ENCODE measurements around the gene SVBP.
"Not testable (repeated sequence)": the region's sequence is repeated elsewhere in the genome, so short reads cannot be mapped to it uniquely, and the experiment has no call there.

Gene SVBP

DNA sequence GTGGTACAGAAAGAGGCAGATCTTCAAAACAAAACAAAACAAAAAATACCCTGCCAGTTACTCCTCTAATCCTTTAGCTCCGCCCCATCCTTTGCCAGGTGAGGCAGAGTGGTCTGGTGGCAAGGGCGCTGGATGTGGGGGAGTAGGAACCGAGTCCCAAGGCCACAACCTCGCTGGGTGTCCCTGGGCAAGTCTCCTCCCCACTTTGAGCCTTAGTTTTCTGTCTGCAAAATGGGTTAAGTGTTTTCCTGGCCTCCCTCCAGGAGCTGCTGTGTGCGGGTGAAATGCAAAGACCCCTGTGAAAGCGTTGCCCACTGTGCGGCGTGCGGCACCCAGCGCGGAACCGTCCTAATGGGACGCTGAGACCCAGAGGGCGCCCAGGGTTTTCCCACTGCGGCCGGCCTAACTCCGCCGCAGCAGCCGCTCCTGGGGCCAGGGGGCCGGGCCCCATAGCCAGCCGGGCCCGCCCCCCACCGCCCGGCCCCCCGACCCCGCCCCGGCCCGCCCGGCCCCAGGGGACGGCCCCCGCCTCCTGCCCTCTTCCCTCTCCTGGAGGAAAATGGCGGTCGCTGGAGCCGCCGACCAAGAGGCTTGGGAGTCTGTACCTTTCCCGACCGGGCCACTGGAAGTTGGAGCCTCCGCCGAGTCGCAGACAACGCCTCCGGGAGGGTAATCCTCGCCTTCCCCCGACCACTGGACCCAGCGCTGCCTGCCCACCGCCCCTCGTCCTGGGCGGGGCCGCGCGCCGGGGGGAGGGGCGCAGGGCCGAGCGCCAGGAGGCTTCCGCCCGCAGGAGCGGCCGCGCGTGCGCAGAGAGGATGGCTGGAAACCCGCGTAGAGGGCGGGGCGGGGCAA, at the start of gene SVBP, which contains the start of gene ERMAP:
SVBP (minus strand) TSS at position 813 of the 855 bp plus-strand sequence. CDS start 853 bp downstream, outside the sequence.
ERMAP (plus strand) TSS at position 538 of the 855 bp plus-strand sequence. CDS start 13,327 bp downstream, outside the sequence.
- DNase-seq (ENCODE audit: low read depth) = peak; percentile 89

- no peak for DNase-seq (ENCODE audit: low read depth)
Observed at GRCh38 chr1:42866549-42866948, 49.4 kb upstream of the SVBP start.

DNA sequence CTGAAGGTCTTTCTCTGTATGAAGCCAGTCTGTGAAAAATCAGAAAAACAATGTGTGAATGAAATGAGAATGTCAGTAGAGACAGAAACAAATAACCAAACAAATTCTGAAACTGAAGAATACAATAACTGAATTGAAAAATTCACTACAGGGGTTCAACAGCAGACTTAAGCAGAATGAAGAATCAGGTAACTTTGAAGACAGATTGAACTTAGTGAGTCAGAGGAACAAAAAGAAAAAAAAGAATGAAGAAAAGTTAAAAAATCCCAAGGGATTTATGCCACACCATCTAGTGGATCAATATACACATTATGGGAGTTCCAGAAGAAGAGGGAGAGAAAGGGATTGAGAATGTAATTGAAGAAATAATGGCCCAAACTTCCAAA, 43.8 kb upstream of the SVBP start:
- no peak for DNase-seq (ENCODE audit: low read depth)

- DNase-seq (ENCODE audit: low read depth) = no peak
Observed at GRCh38 chr1:42860339-42861013, 43.3 kb upstream of the SVBP start.

- not testable (repeated sequence) for DNase-seq (ENCODE audit: low read depth)
Observed at GRCh38 chr1:42859366-42859765, 42.2 kb upstream of the SVBP start.

GRCh38 chr1:42856554-42856953, 39.4 kb upstream of the SVBP start:
- not testable (repeated sequence) for DNase-seq (ENCODE audit: low read depth)

DNA sequence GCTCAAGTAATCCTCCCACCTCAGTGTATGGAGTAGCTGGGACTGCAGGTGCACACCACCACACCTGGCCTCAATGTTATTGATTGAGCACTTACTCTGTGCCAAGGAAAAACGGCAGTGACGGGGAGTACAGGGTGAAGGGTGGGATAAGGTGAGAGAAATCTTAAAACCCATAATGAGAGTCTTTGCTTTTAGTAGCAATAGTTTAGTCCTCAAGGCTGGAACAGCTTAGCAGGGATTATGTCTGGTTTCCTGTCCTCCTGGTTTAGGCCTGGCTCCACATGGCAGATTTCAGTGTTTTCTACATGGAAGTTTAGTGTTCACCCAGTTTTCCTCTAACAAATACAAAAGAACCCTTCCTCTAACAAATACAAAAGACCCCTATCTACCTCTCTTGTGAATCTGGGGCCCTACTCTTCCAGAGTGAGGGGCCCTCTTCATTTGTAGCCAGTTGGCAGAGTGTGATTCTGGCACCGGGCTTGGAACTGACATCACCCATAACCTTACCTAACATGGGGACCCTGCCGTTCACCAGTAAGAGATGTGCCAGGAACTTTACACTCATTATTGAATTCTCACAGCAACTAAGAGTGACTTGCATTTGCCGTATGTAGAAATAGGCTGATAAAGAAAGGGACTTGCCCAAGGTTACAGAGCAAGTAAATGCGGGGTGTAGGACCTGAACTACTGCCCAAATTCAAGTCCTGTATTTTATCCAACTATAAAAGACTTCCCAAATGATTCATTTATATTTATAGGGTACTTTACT, 36.1 kb upstream of the SVBP start:
- no peak for DNase-seq (ENCODE audit: low read depth)

DNA sequence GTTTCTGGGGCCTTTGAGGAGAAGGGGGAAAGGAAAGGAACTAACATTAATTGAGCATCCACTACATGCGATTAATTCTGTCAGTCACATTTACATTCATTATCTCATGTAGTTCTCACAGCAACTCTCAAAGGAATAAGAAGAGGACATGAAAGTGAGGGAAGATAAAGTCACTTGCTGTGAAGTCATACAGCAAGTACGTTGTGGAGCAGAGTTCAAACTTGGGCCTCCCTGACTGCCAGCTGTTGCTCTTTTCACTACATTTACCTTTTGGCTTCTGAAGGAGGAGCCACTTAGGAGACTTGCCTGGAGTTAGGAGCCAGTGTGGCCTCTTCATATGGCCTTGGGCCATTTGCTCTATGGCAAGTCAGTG, 35.4 kb upstream of the SVBP start:
- DNase-seq (ENCODE audit: low read depth) = peak; percentile 7

DNA sequence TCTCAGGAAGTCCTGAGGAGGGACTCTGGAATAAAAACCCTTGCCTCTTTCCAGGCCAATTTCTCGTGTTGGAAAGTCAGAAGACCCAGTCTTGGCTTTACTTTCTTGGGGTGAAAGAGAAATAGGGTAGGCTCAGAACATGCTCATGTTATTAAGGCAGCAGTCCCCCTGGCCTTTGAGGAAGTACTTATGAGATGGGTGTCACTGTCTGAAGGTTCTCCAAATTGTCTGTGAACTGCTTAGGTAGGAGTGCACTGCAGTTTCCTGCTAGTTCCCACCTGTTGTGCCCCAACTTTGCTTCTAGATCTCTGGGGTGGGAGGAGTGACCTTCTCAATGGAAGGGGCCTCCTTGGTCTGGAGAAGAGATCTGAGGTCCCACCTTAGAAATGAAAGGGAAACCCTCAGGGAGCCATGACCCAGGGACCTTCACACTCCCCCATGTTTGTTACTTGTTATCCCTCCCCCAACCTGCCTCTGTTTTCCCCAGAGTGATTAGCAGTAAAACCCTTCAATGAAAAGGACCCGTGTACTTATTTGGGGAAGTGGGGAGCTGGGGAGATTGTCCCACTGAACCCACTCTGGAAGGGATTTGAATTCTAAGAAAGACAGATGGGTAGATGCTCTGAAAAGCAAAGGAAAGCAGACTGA, 34.9 kb upstream of the SVBP start:
- DNase-seq (ENCODE audit: low read depth) = no peak

GRCh38 chr1:42851420-42851819, 34.2 kb upstream of the SVBP start:
- no peak for DNase-seq (ENCODE audit: low read depth)

GRCh38 chr1:42849944-42850343, 32.7 kb upstream of the SVBP start:
- no peak for DNase-seq (ENCODE audit: low read depth)

GRCh38 chr1:42848823-42849537, 31.8 kb upstream of the SVBP start:
- peak; percentile 38 for DNase-seq (ENCODE audit: low read depth)

GRCh38 chr1:42847721-42848460, 30.7 kb upstream of the SVBP start:
- no peak for DNase-seq (ENCODE audit: low read depth)

- no peak for DNase-seq (ENCODE audit: low read depth)
Observed at GRCh38 chr1:42847111-42847595, 30.0 kb upstream of the SVBP start.

GRCh38 chr1:42846257-42847110, 29.3 kb upstream of the SVBP start, which contains the start of gene ZNF691:
Gene ZNF691, plus strand, starts transcription at chr1:42846613. Its CDS starts 3,046 bp downstream, at chr1:42849659.
- DNase-seq (ENCODE audit: low read depth) = peak; percentile 98

- no peak for DNase-seq (ENCODE audit: low read depth)
Observed at GRCh38 chr1:42845866-42846256, 28.7 kb upstream of the SVBP start.

DNA sequence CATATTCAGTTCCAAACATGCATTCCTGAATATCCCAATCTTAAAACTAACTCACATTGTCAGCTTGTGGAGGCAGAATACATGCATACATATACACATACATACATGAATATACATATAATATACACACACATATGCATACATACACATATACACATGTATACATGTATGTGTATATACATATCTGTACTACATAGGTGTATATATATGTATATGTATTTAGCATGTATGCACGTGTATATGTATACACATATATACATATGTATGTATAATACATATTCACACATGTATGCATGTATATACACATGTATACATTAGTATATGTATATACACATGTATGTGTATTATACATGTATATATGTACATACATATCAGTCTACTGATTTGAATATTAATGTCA, 28.0 kb upstream of the SVBP start:
- DNase-seq (ENCODE audit: low read depth) = no peak

DNA sequence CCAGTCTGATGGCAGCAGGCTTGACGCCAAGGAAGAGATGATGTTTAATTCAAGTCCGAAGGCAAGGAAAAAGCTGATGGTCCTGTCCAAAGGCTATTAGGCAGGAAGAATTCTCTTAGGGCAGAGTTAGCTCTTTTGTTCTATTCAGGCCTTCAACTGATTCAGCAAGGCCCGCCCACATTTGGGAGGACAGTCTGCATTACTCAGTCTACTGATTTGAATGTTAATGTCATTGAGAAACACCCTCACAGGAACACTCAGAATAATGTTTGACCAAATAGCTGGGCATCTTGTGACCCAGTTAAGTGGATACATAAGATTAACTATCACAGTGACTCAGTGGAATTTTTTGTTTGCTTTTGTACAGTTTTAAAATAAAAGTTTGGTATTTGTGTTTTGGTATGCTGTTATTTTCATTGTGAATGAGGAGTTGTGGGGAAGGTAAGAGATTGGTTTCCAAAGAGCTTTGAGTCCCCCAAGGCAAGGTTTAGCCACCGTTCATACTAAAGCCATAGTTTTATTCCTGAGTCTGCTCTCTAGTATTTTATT, 27.5 kb upstream of the SVBP start:
- peak; percentile 44 for DNase-seq (ENCODE audit: low read depth)
